Ovary (tissue), 9 donors: ENCODE data around the gene ERVK3-1. TPM values are rescaled to one million over a fixed set of nuclear protein-coding genes. Genes with fewer than 3 reads are reported as not detected.

Experiments used
- DNase-seq, 5 donors: peaks; one replicate each; pipeline ENCODE4 v3.0.0-alpha.2; 2019 to 2020
- H3K27ac ChIP-seq, 2 donors: fragments of 200-600 bp; one replicate each; pipeline versions ENCODE4 v1.5.1 to v1.8.0; 2019 to 2022
- H3K27me3 ChIP-seq: fragments of 200-600 bp; one replicate; pipeline ENCODE4 v1.8.0; 2022
- H3K36me3 ChIP-seq: fragments of 200-600 bp; sonication (generic); one replicate; pipeline ENCODE4 v1.5.1; 2019
- H3K4me1 ChIP-seq: one replicate; pipeline ENCODE4 v1.8.1; 2013; ENCODE audit warnings: mild to moderate bottlenecking, moderate library complexity; ENCODE audit not compliant: insufficient read depth
- H3K4me3 ChIP-seq: fragments of 200-600 bp; sonication (generic); one replicate; pipeline ENCODE4 v1.5.1; 2017
- H3K9me3 ChIP-seq, 2 donors: fragments of 200-600 bp in 1 of 2; sonication (generic) in 1 of 2; one replicate each; pipeline versions ENCODE4 v1.5.1 to v1.8.1; 2013 to 2019; ENCODE audit warnings: mild to moderate bottlenecking in 1 of 2, moderate library complexity in 1 of 2
- CTCF ChIP-seq, 3 donors: fragments of 450-650 bp in 2 of 3; fragments of 200-600 bp in 1 of 3; IDR thresholded peaks; one replicate each; pipeline versions ENCODE4 v1.5.1 to v1.8.0; 2016 to 2022; ENCODE audit warnings: antibody characterized with exemption in 3 of 3, mild to moderate bottlenecking in 1 of 3
- EP300 ChIP-seq: sonication (generic); formaldehyde crosslinking; IDR thresholded peaks from one replicate; pipeline ENCODE4 v1.6.1; 2017; ENCODE audit warnings: antibody characterized with exemption
- POLR2A ChIP-seq: fragments of 450-650 bp; IDR thresholded peaks from one replicate; pipeline ENCODE4 v1.6.1; 2017; ENCODE audit warnings: antibody characterized with exemption, mild to moderate bottlenecking, moderate library complexity
- WGBS, 3 donors: extraction: QIAGEN DNeasy Blood & Tissue Kit in 1 of 3; methylation state at CpG; one replicate each; pipeline versions ENCODE4 v1.1.5 to v1.1.7; 2013 to 2017; 5-methylcytosine and 5-hydroxymethylcytosine counted together
- intact Hi-C, 4 donors: fragments of 100-400 bp; cut with DNase I; formaldehyde crosslinking; loops; one replicate each; pipeline versions ENCODE4 v1.11.0 to v1.15.1; 2022 to 2023
- polyA plus RNA-seq, 2 donors: library from polyadenylated mRNA; stranded (reverse); fragments of 200-250 nt in 1 of 2; fragments of 350-450 nt in 1 of 2; fragmentation: Illumina TruSeq in 1 of 2; extraction: RNeasy Lipid Tissue Mini Kit (QIAGEN cat#74804) in 1 of 2; gene quantifications; one replicate each; pipeline ENCODE4 v1.2.3, GENCODE V29; 2013 to 2014
- total RNA-seq, 7 donors: library from RNA; depleted of rRNA in 2 of 7; stranded (reverse); fragments of >200 nt in 2 of 7; fragmentation: NEBNext Ultra II Directional in 3 of 7; extraction: Animal tissue kit (Norgen Biotek cat#: 25700) in 3 of 7; gene quantifications; one replicate each; pipeline versions ENCODE4 v1.1.0 to v1.2.4, GENCODE V29; 2016 to 2023
- donor health status: DM: no; HTN: no; CAD: no; lungs with moderate emphysema.
- donor health status: DM: no; HTN: no; CAD: no.
- donor health status: Bipolar disorder and iron deficiency.
- donor health status: DM: yes; HTN: yes; CAD: no.
- donor health status: DM: no; HTN: no; CAD: no.
- donor health status: DM: yes; HTN: yes; CAD: no.

ERVK3-1 gene
- total and polyA plus RNA-seq, 9 donors = 26.9 to 52.5 (median 29.9) TPM

- WGBS, 3 donors = 0 to 1% (median 1%) methylated on average over 54 to 62 of the region's 62 CpGs
- Histone ChIP-seq H3K36me3 (no peaks in the 10 kb centered on the region), H3K9me3 (no peaks in the 10 kb centered on the region), H3K4me1 (peaks cover 15% of the 10 kb centered on the region), H3K27me3 (no peaks in the 10 kb centered on the region), H3K4me3 (peak within 1 kb of the TSS; percentile 92), H3K27ac (peak within 1 kb of the TSS; percentile 80 to 88)
- intact Hi-C loops = no loop called here
- DNase-seq = peak; percentile 94 to 97 (median 96)
- TF ChIP-seq CTCF (IDR thresholded peaks at IDR 0.05) = no peak
- peak; percentile 56 for TF ChIP-seq POLR2A
These were observed 21.9 kb downstream of the ERVK3-1 start, which contains the start of gene ZSCAN22 for GRCh38 chr19:58326914-58327726. Gene ZSCAN22 (plus strand): TSS chr19:58326994. CDS start chr19:58334803, 7,809 bp downstream.

- WGBS, 3 donors = 53 to 64% (median 62%) methylated on average over 10 of the region's 10 CpGs
- Histone ChIP-seq H3K4me3 (no peak overlapping the region), H3K9me3 (no peaks in the 10 kb centered on the region), H3K36me3 (no peaks in the 10 kb centered on the region), H3K27ac (no peak overlapping the region), H3K27me3 (no peaks in the 10 kb centered on the region), H3K4me1 (peaks cover 15% of the 10 kb centered on the region)
- intact Hi-C loops = loop anchor here in 1 of 4 donors (2.0 kb wide), 1 partner anchor 28 kb away; no protein-coding TSS in a partner anchor
- no peak for DNase-seq
- TF ChIP-seq CTCF (IDR thresholded peaks at IDR 0.05) = no peak
- TF ChIP-seq EP300 = no peak
- no peak for TF ChIP-seq POLR2A
These were observed 23.8 kb downstream of the ERVK3-1 start for GRCh38 chr19:58328999-58329398.

- Histone ChIP-seq H3K4me3 (no peak overlapping the region), H3K36me3 (no peaks in the 10 kb centered on the region), H3K4me1 (peaks cover 13% of the 10 kb centered on the region), H3K27ac (no peak overlapping the region), H3K27me3 (no peaks in the 10 kb centered on the region), H3K9me3 (no peaks in the 10 kb centered on the region)
- TF ChIP-seq POLR2A (no peak), EP300 (no peak), CTCF (IDR thresholded peaks at IDR 0.05) (no peak)
- no peak for DNase-seq
- 82 to 86% (median 83%) methylated on average over 4 of the region's 4 CpGs for WGBS, 3 donors
- intact Hi-C loops = no loop called here
These were observed 25.3 kb downstream of the ERVK3-1 start for GRCh38 chr19:58330458-58330857.

DNA sequence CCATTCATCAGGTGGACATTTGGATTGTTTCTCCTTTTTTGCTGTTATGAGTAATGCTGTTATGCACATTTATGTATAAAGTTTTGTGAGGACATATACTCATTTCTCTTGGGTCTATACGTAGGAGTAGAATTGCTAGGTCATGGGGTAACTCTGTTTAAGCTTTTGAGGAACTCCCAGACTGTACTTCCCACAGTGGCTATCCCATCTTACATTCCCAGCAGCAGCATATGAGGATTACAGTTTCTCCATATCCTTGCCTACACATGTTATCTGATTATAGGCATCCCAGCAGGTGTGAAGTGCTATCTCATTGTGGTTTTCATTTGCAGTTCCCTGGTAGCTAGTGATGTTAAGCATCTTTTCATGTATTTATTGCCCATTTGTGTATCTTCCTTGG, 27.5 kb downstream of the ERVK3-1 start:
- H3K9me3 ChIP-seq = no peaks in the 10 kb centered on the region
- DNase-seq = no peak
- intact Hi-C loops = no loop called here
- 90 to 94% (median 93%) methylated on average over 1 of the region's 1 CpG for WGBS, 3 donors
- no peaks in the 10 kb centered on the region for H3K27me3 ChIP-seq
- H3K4me1 ChIP-seq = peaks cover 3% of the 10 kb centered on the region
- no peak overlapping the region for H3K4me3 ChIP-seq
- no peak overlapping the region for H3K27ac ChIP-seq
- no peak for TF ChIP-seq CTCF (IDR thresholded peaks at IDR 0.05)
- no peak for TF ChIP-seq POLR2A
- TF ChIP-seq EP300 = no peak
- H3K36me3 ChIP-seq = no peaks in the 10 kb centered on the region
